ENCODE results near the gene PCNT. TPM values are rescaled to one million over a fixed set of nuclear protein-coding genes. Genes with fewer than 3 reads are reported as not detected.

Gene PCNT
- total and polyA plus RNA-seq, 10 donors = 6.4 to 43.7 (median 35.4) TPM

DNA sequence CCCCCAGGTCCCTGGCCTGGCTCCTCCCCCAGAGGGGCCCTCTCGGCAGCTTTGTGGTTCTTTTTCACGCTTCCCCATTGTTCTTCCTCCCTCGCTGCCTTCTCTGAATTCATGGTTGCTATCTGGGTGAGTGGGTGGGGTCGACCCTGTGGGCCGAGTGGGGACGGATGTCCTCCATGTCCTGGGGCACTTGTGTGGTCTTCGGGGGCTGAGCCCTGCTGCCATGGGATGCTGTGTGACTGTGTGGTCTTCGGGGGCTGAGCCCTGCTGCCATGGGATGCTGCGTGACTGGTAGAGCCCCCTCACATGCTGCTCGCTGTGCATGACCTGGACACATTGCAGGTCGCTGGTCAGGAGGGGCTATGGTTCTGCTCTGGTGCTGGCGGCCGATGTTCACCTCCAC is 113.1 kb downstream of the PCNT start:
- Histone ChIP-seq H3K27me3 (replicated peaks in 1 of 7) (no peaks in the 10 kb centered on the region), H3K4me1 (peaks cover 0 to 9% (median 0%) of the 10 kb centered on the region in 6 donors), H3K9me3 (no peaks in the 10 kb centered on the region), H3K27ac (no peak overlapping the region), H3K4me3 (no peak overlapping the region), H3K36me3 (peaks cover 2 to 100% (median 82%) of the 10 kb centered on the region in 6 donors)
- DNase-seq = no peak
- TF ChIP-seq POLR2A (IDR thresholded peaks at IDR 0.05) (no peak), POLR2AphosphoS5 (IDR thresholded peaks at IDR 0.05) (no peak)
- TF ChIP-seq, protein P1, sequence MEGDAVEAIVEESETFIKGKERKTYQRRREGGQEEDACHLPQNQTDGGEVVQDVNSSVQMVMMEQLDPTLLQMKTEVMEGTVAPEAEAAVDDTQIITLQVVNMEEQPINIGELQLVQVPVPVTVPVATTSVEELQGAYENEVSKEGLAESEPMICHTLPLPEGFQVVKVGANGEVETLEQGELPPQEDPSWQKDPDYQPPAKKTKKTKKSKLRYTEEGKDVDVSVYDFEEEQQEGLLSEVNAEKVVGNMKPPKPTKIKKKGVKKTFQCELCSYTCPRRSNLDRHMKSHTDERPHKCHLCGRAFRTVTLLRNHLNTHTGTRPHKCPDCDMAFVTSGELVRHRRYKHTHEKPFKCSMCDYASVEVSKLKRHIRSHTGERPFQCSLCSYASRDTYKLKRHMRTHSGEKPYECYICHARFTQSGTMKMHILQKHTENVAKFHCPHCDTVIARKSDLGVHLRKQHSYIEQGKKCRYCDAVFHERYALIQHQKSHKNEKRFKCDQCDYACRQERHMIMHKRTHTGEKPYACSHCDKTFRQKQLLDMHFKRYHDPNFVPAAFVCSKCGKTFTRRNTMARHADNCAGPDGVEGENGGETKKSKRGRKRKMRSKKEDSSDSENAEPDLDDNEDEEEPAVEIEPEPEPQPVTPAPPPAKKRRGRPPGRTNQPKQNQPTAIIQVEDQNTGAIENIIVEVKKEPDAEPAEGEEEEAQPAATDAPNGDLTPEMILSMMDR (IDR thresholded peaks at IDR 0.05 in 8 of 11, conservative IDR thresholded peaks at IDR 0.05 in 3 of 11) = no peak
- 65 to 71% (median 70%) methylated on average over 9 to 13 of the region's 13 CpGs for WGBS, 5 donors
- intact Hi-C loops (cut with DNase I; ENCODE audit: low total_unique reads) = no loop called here

DNA sequence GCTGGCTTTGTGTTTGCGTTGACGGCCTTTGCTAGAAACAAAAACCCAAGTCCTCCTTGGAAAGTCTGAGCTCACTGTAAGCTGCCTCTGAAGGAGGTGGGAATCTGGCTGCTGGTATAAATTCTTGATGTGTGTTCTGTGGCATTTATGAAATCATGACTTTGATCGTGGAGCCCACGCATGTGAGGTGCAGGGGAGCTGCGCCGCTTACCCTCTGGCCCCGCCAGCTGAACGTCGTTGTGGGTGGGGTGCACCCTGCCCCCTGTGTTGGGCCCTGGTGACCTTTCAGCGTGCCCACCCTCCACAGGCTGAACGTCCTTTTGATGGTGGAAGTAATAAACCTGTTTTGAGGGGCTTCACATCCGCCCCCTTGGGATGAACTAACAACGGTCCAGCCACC is 113.6 kb downstream of the PCNT start:
- H3K4me3 ChIP-seq = no peak overlapping the region
- intact Hi-C loops (cut with DNase I; ENCODE audit: low total_unique reads) = no loop called here
- no peaks in the 10 kb centered on the region for H3K9me3 ChIP-seq
- WGBS, 5 donors = 80 to 89% (median 85%) methylated on average over 13 of the region's 13 CpGs
- H3K27ac ChIP-seq = no peak overlapping the region
- H3K27me3 ChIP-seq (replicated peaks in 1 of 7) = no peaks in the 10 kb centered on the region
- TF ChIP-seq, protein P1 (IDR thresholded peaks at IDR 0.05 in 8 of 11, conservative IDR thresholded peaks at IDR 0.05 in 3 of 11) = no peak
- TF ChIP-seq POLR2AphosphoS5 (IDR thresholded peaks at IDR 0.05) (no peak), POLR2A (IDR thresholded peaks at IDR 0.05) (no peak)
- peak; percentile 51 for DNase-seq
- peaks cover 2 to 100% (median 82%) of the 10 kb centered on the region in 6 donors for H3K36me3 ChIP-seq
- H3K4me1 ChIP-seq = peaks cover 0 to 9% (median 0%) of the 10 kb centered on the region in 6 donors

DNA sequence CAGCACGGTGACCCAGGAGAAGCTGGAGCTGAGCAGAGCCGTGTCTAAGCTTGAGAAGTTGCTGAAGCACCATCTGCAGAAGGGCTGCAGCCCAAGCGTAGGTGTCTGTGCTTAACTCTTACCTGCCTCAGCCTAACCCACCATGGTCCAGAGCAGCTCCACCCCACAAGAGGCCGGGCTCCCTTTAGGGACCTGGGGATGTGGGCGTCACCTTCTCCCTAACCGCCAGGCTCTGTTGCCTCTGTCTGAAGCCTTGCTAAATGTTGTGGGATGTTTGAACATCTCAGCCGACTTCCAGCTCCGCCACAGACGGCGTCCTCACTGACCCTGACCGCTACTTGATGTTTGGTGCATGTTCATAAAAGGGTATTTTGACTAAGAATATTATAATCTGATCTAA is 114.3 kb downstream of the PCNT start:
- H3K36me3 ChIP-seq = peaks cover 2 to 100% (median 83%) of the 10 kb centered on the region in 6 donors
- DNase-seq = peak; percentile 62
- WGBS, 5 donors = 92 to 97% (median 94%) methylated on average over 11 of the region's 11 CpGs
- H3K4me3 ChIP-seq = no peak overlapping the region
- H3K4me1 ChIP-seq = peaks cover 0 to 9% (median 0%) of the 10 kb centered on the region in 6 donors
- no peaks in the 10 kb centered on the region for H3K9me3 ChIP-seq
- no peaks in the 10 kb centered on the region for H3K27me3 ChIP-seq (replicated peaks in 1 of 7)
- intact Hi-C loops (cut with DNase I; ENCODE audit: low total_unique reads) = no loop called here
- no peak overlapping the region for H3K27ac ChIP-seq
- no peak for TF ChIP-seq POLR2A (IDR thresholded peaks at IDR 0.05)
- TF ChIP-seq POLR2AphosphoS5 (IDR thresholded peaks at IDR 0.05) = no peak
- TF ChIP-seq, protein P1 (IDR thresholded peaks at IDR 0.05 in 8 of 11, conservative IDR thresholded peaks at IDR 0.05 in 3 of 11) = no peak

DNA sequence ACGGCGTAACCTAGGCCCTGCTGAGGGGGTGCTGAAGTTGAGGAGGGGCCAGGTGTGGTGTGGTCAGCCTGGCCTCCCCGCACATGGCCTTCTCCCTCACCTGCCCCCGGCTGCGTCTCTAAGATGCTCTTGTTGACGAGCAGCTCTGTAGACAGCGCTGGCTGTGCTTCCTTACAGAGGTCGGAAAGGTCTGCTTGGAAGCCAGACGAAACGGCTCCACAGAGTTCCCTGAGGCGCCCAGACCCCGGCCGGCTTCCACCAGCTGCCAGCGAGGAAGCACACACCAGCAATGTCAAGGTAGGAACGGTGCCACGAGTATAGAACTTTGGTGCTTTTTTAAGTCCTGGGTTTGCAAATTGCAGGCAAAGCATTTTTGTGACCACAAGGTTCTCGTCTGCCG is 116.0 kb downstream of the PCNT start:
- no peaks in the 10 kb centered on the region for H3K27me3 ChIP-seq (replicated peaks in 1 of 7)
- no peaks in the 10 kb centered on the region for H3K9me3 ChIP-seq
- peaks cover 2 to 100% (median 75%) of the 10 kb centered on the region in 6 donors for H3K36me3 ChIP-seq
- intact Hi-C loops (cut with DNase I; ENCODE audit: low total_unique reads) = no loop called here
- no peak for TF ChIP-seq POLR2AphosphoS5 (IDR thresholded peaks at IDR 0.05)
- TF ChIP-seq, protein P1 (IDR thresholded peaks at IDR 0.05 in 8 of 11, conservative IDR thresholded peaks at IDR 0.05 in 3 of 11) = no peak
- H3K4me3 ChIP-seq = no peak overlapping the region
- H3K4me1 ChIP-seq = peaks cover 0 to 12% (median 0%) of the 10 kb centered on the region in 6 donors
- DNase-seq = no peak
- no peak overlapping the region for H3K27ac ChIP-seq
- 83 to 93% (median 92%) methylated on average over 13 to 18 of the region's 18 CpGs for WGBS, 5 donors

All from spleen (tissue), 11 donors.